Measurements from ENCODE around the gene PDE4B.

The PDE4B gene

DNA sequence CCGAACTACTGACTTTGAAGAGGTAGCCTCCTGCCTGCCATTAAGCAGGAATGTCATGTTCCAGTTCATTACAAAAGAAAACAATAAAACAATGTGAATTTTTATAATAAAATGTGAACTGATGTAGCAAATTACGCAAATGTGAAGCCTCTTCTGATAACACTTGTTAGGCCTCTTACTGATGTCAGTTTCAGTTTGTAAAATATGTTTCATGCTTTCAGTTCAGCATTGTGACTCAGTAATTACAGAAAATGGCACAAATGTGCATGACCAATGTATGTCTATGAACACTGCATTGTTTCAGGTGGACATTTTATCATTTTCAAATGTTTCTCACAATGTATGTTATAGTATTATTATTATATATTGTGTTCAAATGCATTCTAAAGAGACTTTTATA, 581.5 kb downstream of the PDE4B start:
- no peak for DNase-seq

DNA sequence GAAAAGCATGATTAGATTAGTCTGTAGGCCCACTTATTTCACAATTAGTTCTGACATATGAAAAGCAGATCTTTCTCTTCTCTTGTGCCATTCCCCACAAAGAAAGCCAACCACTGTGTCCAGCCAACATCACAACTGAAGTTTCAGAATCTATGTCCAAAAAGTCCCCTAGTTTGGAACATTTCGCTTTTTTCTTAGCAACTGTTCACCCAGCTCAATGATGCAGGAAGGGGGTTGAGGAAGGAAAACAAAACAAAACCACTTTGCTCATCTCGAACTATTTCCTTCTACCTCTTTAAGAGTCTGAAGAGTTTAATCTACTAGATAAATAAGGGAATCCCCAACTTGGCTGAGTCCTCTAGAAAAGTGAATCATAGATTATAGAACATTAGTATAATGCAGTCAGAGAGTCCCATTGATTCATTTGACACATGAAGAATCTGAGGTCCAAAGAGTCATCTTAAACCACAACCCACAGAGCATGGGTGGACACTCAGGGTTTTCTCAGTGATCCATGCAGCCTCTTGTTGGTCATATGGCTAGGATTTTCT, 581.9 kb downstream of the PDE4B start:
- DNase-seq = no peak

GRCh38 chr1:66375125-66375524, 582.4 kb downstream of the PDE4B start:
- DNase-seq = no peak

GRCh38 chr1:66380452-66381212, 587.9 kb downstream of the PDE4B start:
- no peak for DNase-seq

DNA sequence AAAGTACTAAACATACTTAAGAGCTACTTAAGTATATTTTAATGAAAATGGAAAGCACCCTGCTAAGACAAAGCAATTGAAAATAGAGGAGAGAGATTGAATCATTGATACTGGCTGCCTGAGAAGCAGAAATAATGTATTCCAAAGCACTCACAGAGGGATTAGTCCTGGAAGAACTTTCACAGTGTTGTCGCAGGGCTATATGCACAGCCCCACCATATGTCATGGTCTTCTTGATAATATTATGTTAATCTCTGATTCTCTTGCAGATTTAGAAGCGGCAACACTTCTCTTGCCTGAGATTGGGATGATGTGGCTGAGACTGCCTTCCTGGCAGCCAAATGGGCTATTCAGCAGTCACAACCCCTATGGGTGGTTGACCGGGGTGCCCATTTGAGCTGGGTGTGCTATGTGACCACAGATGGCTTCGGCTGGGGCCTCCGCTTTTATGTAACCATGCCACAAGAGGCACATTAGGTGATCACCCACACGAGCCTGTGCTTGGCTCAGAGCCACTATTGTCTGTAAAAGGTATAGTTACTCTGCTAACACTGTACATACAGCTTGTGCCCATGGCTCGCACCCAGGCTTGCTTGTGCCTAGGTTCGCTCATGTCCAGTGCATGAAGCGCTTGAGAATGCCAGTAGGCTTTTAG, 589.1 kb downstream of the PDE4B start:
- no peak for DNase-seq

DNA sequence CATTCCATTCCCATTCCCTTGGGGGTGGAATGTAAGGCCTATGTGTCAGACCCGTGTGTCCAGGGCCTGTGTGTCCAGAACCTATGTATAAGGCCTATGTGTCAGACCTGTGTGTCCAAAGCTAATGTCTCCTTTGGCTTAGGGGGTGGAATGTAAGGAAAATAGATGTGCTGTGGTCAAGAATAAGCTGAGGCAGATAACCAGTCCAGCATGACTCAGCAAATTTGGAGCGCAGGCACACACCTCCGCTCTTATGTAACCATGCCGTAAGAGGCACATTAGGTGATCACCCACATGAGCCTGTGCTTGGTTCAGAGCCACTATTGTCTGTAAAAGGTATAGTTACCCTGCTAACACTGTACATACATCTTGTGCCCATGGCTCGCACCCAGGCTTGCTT, 590.5 kb downstream of the PDE4B start:
- no peak for DNase-seq

DNA sequence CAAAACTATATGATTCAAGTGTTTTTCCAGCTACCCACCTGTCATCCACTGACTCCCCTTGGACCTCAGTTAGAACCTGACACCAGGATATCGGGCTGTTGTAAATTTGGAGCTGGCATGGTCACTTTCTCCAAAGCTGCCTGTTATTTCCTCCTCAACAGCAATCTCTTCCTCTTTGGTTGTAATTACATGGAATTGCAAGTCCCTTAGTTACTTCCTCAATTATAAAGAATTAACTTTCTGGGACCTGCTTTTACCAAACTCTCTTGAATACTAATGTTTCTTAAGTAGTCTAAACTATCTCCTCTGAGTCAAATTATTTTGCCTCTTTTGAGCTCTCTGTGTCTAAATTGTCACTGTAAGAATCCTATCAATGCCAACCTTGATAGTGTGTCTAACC, 590.9 kb downstream of the PDE4B start:
- no peak for DNase-seq

DNA sequence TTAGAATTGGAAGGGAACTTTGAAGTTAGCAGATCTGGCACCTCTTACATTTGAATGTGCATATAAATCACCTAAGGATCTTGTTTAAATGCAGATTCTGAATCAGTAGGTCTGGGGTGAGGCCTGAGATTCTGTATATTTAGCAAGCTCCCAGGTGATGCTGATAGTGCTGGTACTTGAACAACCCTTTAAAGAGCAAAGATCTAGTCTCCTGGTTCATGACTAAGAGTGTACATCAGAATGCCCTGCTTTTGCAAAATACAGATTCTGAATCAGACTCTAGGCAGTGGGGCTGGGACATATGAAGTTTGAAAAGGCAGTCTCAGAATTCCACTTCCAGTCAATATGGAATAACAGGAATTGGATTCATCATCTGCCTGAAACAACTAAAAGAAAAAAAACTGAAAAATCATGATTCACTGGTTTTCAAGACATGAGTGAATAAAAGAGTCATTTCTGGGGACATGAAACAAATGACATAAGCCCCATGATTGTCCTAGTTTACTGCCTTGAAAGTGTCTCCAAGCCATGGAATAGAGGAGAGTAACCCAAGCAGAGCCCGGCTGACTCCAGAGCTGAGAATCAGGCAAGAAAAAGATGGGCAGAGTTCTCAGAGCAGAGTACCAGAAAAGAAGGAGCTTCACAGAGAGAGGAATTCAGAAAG, 591.7 kb downstream of the PDE4B start:
- DNase-seq = no peak

GRCh38 chr1:66386712-66387111, 594.0 kb downstream of the PDE4B start:
- no peak for DNase-seq

GRCh38 chr1:66388913-66389312, 596.2 kb downstream of the PDE4B start:
- no peak for DNase-seq

DNA sequence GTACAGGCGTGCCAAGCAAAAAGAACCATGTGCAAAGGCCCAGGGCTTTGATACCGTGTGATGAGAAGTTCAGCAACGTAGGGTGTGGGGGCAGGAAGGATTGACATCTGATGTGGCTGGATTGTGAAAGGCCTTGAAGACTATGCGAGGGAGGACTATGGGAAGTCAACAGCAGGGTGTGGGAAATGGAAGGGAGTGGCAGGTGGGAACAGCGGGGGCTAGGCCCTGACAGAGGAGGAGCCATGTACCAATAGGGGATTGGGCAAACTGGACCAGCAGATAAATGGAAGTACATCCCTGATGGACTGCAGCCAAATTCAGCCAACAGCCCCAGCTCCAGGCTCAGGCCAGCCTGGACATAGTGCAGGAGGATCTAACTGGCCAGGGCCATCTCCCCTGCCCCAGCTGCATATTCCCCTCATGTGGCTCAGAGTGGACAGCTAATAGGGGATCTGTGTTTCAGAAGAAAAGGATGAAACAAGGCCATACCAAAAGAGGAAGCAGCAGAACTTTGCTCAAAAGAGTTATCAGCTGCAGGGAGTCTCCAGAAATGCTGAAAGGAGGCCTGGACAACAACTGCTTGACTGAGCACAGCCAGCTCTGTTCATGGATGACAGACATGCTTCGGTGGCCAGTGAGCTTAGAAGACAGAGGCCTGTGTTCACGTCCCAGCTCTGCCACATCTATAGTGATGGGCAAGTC, 601.0 kb downstream of the PDE4B start:
- DNase-seq = no peak

- no peak for DNase-seq
Measured at GRCh38 chr1:66394603-66395002, 601.9 kb downstream of the PDE4B start.

GRCh38 chr1:66395202-66396061, 602.7 kb downstream of the PDE4B start:
- DNase-seq = no peak

- no peak for DNase-seq
Measured at GRCh38 chr1:66396212-66396890, 603.7 kb downstream of the PDE4B start.

DNA sequence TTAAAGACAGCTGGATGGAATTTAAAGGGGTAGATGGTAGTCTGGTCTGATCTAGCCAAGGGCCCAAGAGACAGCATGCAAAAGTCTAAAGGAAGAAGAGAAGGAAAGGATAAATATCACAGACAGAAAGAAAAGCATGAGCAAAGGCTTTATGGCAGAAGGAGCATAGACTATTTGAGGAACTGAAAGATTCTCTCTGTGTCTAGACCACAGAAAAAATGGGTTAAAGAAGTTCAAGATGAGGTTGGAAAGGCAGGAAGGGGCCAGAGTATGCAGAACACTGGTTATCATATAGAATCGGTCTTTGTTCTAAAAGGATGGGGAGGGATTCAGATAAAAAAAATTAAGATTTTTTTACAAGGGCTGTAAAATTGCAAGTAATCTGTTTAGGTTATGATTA, 604.5 kb downstream of the PDE4B start:
- DNase-seq = no peak

DNA sequence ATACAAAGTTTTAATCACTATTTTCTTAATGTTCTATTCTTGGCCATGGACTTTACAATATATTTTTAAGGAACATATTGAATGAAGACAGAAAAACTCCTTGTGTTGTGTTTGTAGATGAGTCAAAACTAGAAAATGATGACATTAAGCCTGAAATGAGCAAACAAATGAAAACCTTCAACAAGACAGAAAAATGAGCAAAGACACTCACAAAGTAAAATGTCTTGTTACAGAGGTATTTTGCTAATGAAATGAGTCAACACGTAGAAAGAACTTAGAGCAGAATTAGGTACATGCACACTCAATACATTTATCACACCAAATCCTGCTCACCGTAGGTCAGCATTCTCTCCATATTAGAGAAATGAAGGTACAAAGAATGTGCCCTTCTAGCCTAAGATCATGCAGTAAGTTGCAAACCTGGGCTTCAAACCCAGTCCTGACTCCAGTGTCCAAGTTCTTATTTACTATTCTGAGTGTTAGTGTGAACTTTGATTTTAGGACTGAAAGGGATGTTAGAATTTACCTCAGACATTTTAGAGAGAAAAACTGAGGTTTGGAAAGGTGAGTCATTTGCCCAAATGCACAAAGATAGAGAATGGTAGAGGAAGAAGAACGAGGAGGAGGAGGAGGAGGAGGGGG, 607.3 kb downstream of the PDE4B start:
- DNase-seq = no peak

DNA sequence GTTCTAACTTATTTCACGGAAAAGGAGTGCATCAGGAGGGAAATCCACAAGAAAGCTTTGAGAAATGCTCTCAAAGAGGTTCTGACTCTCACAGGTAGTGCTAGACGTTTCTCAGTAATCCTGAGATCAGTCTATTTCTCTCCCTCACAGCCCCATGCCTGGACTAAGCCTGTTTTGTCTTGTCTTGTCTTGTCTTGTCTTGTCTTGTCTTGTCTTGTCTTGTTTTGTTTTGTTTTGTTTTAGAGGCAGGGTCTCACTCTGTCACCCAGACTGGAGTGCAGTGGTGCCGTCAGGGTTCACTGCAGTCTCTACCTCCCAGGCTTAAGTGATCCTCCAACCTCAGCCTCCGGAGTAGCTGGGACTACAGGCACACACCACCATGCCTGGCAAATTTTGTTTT, 608.0 kb downstream of the PDE4B start:
- no peak for DNase-seq

DNA sequence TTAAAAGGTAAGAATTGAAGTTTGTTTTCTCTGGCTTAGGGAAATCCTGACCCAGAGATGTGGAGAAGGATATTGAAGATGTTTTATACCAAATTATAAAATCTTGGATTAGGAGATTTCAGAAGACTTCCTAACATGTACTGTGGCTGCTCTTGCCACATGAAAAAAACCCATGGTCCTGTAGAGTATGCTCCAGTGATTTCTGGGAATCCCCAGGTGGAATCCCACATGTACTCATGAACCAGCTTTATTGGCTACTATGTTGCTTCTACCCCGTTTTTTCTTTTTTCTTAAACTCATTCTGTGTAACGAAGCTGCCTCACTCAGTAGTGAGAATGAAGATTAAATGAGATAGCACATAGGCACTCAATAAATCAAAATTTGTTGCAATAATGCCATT, 608.5 kb downstream of the PDE4B start:
- no peak for DNase-seq

DNA sequence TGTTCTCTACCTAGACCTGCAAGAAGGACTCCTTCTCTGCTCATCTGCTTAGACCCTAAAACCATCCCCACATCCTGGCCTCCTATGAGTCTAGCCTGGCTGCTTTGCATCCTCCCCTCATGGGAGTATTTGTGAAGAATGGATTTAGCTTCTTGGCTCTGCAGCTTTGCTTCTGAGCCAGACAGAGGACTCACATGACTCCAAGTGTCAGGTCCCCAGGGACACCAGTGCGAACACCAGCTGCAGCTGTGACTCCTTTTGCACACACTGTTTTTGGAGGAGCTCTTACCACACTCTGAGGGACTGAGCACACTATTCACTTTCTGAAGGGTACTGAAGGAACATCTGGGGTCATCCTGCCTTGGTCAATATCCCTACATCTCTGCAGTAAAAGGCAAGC, 609.5 kb downstream of the PDE4B start:
- DNase-seq = no peak

GRCh38 chr1:66403007-66403731, 610.5 kb downstream of the PDE4B start:
- no peak for DNase-seq
